Right lobe of liver (tissue), 6 donors: ENCODE results near the gene CAT. TPM values are rescaled to one million over a fixed set of nuclear protein-coding genes. Genes with fewer than 3 reads are reported as not detected.

ENCODE experiments used
- ATAC-seq, 4 donors: fragments of 200-7000 bp; cut with Tn5 transposase; one replicate each; pipeline ENCODE4 v1.9.1; 2020; ENCODE audit warnings: mild to moderate bottlenecking in 4 of 4, moderate library complexity in 4 of 4
- DNase-seq, 3 donors: peaks; one replicate each; pipeline ENCODE4 v3.0.0-alpha.2; 2020
- H3K27ac ChIP-seq, 3 donors: fragments of 200-600 bp; one replicate each; pipeline ENCODE4 v1.8.0; 2022
- H3K27me3 ChIP-seq, 2 donors: fragments of 200-600 bp; one replicate each; pipeline ENCODE4 v1.8.0; 2022
- H3K36me3 ChIP-seq, 4 donors: fragments of 200-600 bp; sonication (generic) in 1 of 4; one replicate each; pipeline versions ENCODE4 v1.5.1 to v1.8.0; 2017 to 2022; ENCODE audit warnings: control low read depth in 1 of 4
- H3K4me1 ChIP-seq, 4 donors: fragments of 200-600 bp; sonication (generic) in 1 of 4; one replicate each; pipeline versions ENCODE4 v1.5.1 to v1.8.0; 2017 to 2022; ENCODE audit warnings: control low read depth in 1 of 4
- H3K4me3 ChIP-seq, 3 donors: fragments of 200-600 bp; one replicate each; pipeline ENCODE4 v1.8.0; 2022
- H3K9me3 ChIP-seq, 4 donors: fragments of 200-600 bp; sonication (generic) in 1 of 4; one replicate each; pipeline versions ENCODE4 v1.5.1 to v1.8.0; 2017 to 2022; ENCODE audit warnings: control low read depth in 1 of 4
- CTCF ChIP-seq, 4 donors: fragments of 200-600 bp in 3 of 4; fragments of 450-650 bp in 1 of 4; IDR thresholded peaks; one replicate each; pipeline versions ENCODE4 v1.5.1 to v1.8.0; 2016 to 2022; ENCODE audit warnings: antibody characterized with exemption in 4 of 4, mild to moderate bottlenecking in 2 of 4
- POLR2A ChIP-seq: fragments of 450-650 bp; IDR thresholded peaks from one replicate; pipeline ENCODE4 v1.6.1; 2017; ENCODE audit warnings: antibody characterized with exemption, mild to moderate bottlenecking
- WGBS: methylation state at CpG from one replicate; pipeline ENCODE4 v1.1.6; 2018; ENCODE audit warnings: low coverage, low lambda C conversion rate; ENCODE audit not compliant: insufficient coverage; ENCODE audit errors: missing lambda C conversion rate; 5-methylcytosine and 5-hydroxymethylcytosine counted together
- intact Hi-C, 2 donors: fragments of 100-400 bp; cut with DNase I; formaldehyde crosslinking; loops; one replicate each; pipeline versions ENCODE4 v1.11.2 to v1.14.1; 2022
- total RNA-seq, 6 experiments: library from RNA; depleted of rRNA in 2 of 6; stranded (reverse); fragments of >200 nt in 2 of 6; fragmentation: NEBNext Ultra II Directional in 3 of 6; extraction: Animal tissue kit (Norgen Biotek cat#: 25700) in 3 of 6; gene quantifications; one replicate each; pipeline versions ENCODE4 v1.1.0 to v1.2.4, GENCODE V29; 2016 to 2023
- donor health status: DM: no; HTN: yes; CAD: no.
- donor health status: DM: no; HTN: no; CAD: no.
- donor health status: DM: no; HTN: no; CAD: no.
- donor health status: DM: no; HTN: yes; CAD: no.
- donor health status: DM: no; HTN: yes; CAD: no.

CAT gene
- total RNA-seq, 6 experiments from 2014 or later: 212 to 450 (median 330) TPM

- no peaks in the 10 kb centered on the region for H3K36me3 ChIP-seq
- DNase-seq (no peak), ATAC-seq (no peak)
- no peak overlapping the region for H3K4me3 ChIP-seq
- no peaks in the 10 kb centered on the region for H3K9me3 ChIP-seq
- H3K4me1 ChIP-seq: peaks cover 0 to 2% (median 0%) of the 10 kb centered on the region in 4 donors
- H3K27ac ChIP-seq: no peak overlapping the region
- 88% methylated on average over 2 of the region's 2 CpGs for WGBS
- H3K27me3 ChIP-seq: no peaks in the 10 kb centered on the region
- TF ChIP-seq CTCF (IDR thresholded peaks at IDR 0.05): no peak
- no peak for TF ChIP-seq POLR2A
- intact Hi-C loops: no loop called here
Observed at GRCh38 chr11:34397811-34398210, 40.9 kb upstream of the CAT start.

GRCh38 chr11:34403431-34403830 is 35.3 kb upstream of the CAT start:
- Histone ChIP-seq H3K27ac (peak overlapping the region in 2 of 3 donors; percentile 67), H3K4me3 (no peak overlapping the region), H3K9me3 (no peaks in the 10 kb centered on the region), H3K27me3 (no peaks in the 10 kb centered on the region), H3K4me1 (peaks cover 0 to 37% (median 5%) of the 10 kb centered on the region in 4 donors), H3K36me3 (no peaks in the 10 kb centered on the region)
- 29% methylated on average over 3 of the region's 4 CpGs for WGBS
- no peak for DNase-seq
- no peak for TF ChIP-seq POLR2A
- TF ChIP-seq CTCF (IDR thresholded peaks at IDR 0.05): no peak
- intact Hi-C loops: no loop called here
- ATAC-seq: peak; percentile 58 to 82 (median 68)

GRCh38 chr11:34404280-34404679 is 34.5 kb upstream of the CAT start:
- no peaks in the 10 kb centered on the region for H3K36me3 ChIP-seq
- ATAC-seq: no peak
- H3K9me3 ChIP-seq: no peaks in the 10 kb centered on the region
- H3K27me3 ChIP-seq: no peaks in the 10 kb centered on the region
- TF ChIP-seq POLR2A (no peak), CTCF (IDR thresholded peaks at IDR 0.05) (no peak)
- peaks cover 0 to 45% (median 5%) of the 10 kb centered on the region in 4 donors for H3K4me1 ChIP-seq
- 74% methylated on average over 4 of the region's 6 CpGs for WGBS
- peak overlapping the region in 2 of 3 donors; percentile 67 for H3K27ac ChIP-seq
- intact Hi-C loops: no loop called here
- H3K4me3 ChIP-seq: no peak overlapping the region
- no peak for DNase-seq

- TF ChIP-seq POLR2A: no peak
- no peak for TF ChIP-seq CTCF (IDR thresholded peaks at IDR 0.05)
- ATAC-seq (peak in 1 of 4 donors; percentile 53), DNase-seq (no peak)
- no peaks in the 10 kb centered on the region for H3K9me3 ChIP-seq
- no peaks in the 10 kb centered on the region for H3K36me3 ChIP-seq
- H3K27me3 ChIP-seq: no peaks in the 10 kb centered on the region
- peak overlapping the region in 1 of 3 donors; percentile 14 for H3K27ac ChIP-seq
- intact Hi-C loops: no loop called here
- 29% methylated on average over 5 of the region's 7 CpGs for WGBS
- no peak overlapping the region for H3K4me3 ChIP-seq
- peaks cover 0 to 46% (median 5%) of the 10 kb centered on the region in 4 donors for H3K4me1 ChIP-seq
Observed at GRCh38 chr11:34405079-34405858, 33.5 kb upstream of the CAT start.
